Cardiac septum (tissue), 1 donor: ENCODE results near the gene NAV3. TPM values are rescaled to one million over a fixed set of nuclear protein-coding genes. Genes with fewer than 3 reads are reported as not detected.
"Not testable (repeated sequence)": the region's sequence is repeated elsewhere in the genome, so short reads cannot be mapped to it uniquely, and the experiment has no call there.

Experiments
- DNase-seq: peaks from one replicate; pipeline ENCODE4 v3.0.0-alpha.2; 2020; ENCODE audit warnings: low spot score
- intact Hi-C: fragments of 100-400 bp; cut with DNase I; formaldehyde crosslinking; loops from one replicate; pipeline ENCODE4 v1.14.0; 2022
- total RNA-seq: library from RNA; stranded (reverse); fragmentation: NEBNext Ultra II Directional; extraction: Animal tissue kit (Norgen Biotek cat#: 25700); gene quantifications from one replicate; pipeline ENCODE4 v1.2.1, GENCODE V29; 2021
- donor health status: DM: no; HTN: no; CAD: no.

Gene NAV3
- total RNA-seq, 1 donor from 2014 or later: 2.9 TPM

GRCh38 chr12:78095623-78096022 lies 264.9 kb downstream of the NAV3 start:
- DNase-seq: no peak
- intact Hi-C loops: no loop called here

GRCh38 chr12:78096909-78097597 lies 266.4 kb downstream of the NAV3 start:
- intact Hi-C loops: no loop called here
- DNase-seq: no peak

- DNase-seq: no peak
- intact Hi-C loops: no loop called here
Measured at GRCh38 chr12:78099806-78100205, 269.1 kb downstream of the NAV3 start.

DNA sequence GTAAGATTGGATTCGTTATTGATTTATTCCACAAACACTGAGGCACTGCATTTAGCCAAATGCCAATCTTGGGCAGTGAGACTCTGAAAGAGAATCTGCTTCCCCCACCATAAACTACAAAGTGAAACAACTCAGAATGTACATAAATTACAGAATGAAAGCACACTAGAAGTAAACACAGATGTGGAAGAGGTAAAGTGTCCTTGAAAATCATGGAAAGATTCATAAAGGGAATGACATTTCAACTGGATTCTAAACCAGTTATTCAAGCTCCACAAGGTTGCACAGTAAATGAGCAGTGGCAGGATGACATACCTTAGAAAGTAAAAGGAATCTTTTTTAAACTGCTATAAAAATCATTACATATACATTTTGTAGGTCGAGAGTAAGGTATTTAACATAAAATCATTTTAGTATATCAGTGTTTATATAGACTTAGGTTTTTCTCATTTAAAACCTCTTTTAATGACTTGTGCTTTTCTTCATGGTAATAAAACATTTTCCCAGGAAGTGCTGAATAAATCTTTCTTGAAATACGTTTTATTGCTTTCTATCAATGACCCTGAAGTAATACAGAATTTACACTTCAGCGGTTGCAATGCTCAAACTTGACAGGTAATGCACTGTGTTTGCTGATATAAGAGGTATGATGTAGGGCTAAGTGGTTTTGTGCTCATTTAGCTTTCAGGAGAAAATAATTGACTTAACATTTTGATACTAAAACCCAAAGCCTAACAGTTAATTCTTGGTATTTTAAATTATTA lies 270.6 kb downstream of the NAV3 start:
- intact Hi-C loops: no loop called here
- DNase-seq: no peak

- intact Hi-C loops: no loop called here
- no peak for DNase-seq
Measured at GRCh38 chr12:78101946-78102635, 271.4 kb downstream of the NAV3 start.

- DNase-seq, intact Hi-C loops: not testable (repeated sequence)
Measured at GRCh38 chr12:78102801-78103200, 272.1 kb downstream of the NAV3 start.

DNA sequence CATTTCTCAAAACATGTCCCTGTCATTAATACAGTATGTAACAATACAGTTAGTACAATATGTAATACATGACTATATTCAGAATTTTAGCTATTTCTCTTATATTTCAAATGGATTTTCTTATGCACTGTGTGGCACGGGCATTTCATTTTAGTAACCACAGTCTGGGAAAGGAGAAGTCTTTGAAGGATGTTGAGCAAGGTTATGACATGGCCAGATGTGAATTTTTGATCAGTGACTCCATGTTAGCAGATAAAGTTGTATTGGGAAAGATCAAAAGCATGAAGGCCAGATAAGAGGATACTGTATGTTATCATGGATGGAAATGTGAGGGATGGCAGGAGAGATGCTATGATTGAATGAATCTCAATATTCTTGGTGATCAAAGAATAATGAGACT lies 285.2 kb downstream of the NAV3 start:
- no peak for DNase-seq
- intact Hi-C loops: no loop called here

- intact Hi-C loops: no loop called here
- no peak for DNase-seq
Measured at GRCh38 chr12:78118036-78118435, 287.3 kb downstream of the NAV3 start.

GRCh38 chr12:78118486-78118885 lies 287.8 kb downstream of the NAV3 start:
- intact Hi-C loops: no loop called here
- DNase-seq: no peak

DNA sequence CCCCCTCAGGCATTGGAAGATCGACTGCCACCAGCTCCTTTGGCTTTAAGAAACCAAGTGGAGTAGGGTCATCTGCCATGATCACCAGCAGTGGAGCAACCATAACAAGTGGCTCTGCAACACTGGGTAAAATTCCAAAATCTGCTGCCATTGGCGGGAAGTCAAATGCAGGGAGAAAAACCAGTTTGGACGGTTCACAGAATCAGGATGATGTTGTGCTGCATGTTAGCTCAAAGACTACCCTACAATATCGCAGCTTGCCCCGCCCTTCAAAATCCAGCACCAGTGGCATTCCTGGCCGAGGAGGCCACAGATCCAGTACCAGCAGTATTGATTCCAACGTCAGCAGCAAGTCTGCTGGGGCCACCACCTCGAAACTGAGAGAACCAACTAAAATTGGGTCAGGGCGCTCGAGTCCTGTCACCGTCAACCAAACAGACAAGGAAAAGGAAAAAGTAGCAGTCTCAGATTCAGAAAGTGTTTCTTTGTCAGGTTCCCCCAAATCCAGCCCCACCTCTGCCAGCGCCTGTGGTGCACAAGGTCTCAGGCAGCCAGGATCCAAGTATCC lies 288.7 kb downstream of the NAV3 start:
- intact Hi-C loops: no loop called here
- no peak for DNase-seq

- DNase-seq: no peak
- intact Hi-C loops: loop anchor here (10.0 kb wide), 1 partner anchor 116 kb away; no protein-coding TSS in a partner anchor
Measured at GRCh38 chr12:78120306-78120705, 289.6 kb downstream of the NAV3 start.

DNA sequence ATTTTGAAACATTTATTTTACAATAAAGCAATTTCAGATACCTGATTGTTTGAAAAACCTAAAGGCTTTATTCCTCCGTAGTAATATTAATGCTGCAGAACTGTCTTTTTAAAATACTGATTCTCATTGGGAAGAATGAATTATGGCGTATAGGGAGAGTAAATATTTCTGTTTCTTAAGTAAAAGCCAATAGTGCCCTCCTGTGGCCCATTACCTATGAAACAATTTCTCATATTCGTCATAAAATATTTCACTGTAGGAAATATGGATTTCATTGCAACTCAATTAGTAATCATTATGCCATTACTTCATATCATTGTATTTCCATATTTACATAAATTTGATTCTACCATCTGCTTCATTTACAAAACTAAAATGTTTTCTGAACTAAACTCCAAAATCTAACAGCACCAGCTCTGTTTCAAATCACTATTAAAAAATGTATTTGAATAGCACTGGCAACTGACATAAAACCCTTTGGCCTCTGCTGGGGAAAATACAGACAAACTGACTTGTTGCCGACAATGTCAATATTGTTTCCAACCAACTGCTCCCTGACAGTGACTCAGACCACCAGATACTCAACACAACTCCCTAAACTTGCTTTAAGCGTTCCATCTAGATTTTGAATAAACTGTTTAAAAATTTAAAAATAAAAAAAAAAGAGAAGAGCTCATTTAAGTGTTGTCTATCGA lies 290.3 kb downstream of the NAV3 start:
- no peak for DNase-seq
- intact Hi-C loops: loop anchor here (10.0 kb wide), 1 partner anchor 116 kb away; no protein-coding TSS in a partner anchor

DNA sequence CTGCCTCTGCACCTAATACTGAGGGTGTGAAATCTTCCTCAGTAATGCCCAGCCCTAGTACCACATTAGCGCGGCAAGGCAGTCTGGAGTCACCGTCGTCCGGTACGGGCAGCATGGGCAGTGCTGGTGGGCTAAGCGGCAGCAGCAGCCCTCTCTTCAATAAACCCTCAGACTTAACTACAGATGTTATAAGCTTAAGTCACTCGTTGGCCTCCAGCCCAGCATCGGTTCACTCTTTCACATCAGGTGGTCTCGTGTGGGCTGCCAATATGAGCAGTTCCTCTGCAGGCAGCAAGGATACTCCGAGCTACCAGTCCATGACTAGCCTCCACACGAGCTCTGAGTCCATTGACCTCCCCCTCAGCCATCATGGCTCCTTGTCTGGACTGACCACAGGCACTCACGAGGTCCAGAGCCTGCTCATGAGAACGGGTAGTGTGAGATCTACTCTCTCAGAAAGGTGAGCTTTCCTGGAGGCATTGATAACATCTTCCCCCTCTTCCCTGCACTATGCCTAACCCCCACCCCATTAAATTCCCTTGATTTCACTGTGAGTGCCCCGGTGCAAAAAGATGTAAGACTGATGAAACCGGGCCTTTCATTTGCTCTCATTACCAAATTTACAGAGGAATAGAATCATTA lies 291.4 kb downstream of the NAV3 start:
- intact Hi-C loops: loop anchor here (10.0 kb wide), 1 partner anchor 117 kb away; no protein-coding TSS in a partner anchor
- no peak for DNase-seq

GRCh38 chr12:78128211-78128610 lies 297.5 kb downstream of the NAV3 start:
- no peak for DNase-seq
- intact Hi-C loops: loop anchor here (10.0 kb wide), 1 partner anchor 123 kb away; no protein-coding TSS in a partner anchor

GRCh38 chr12:78143717-78144116 lies 313.0 kb downstream of the NAV3 start:
- DNase-seq: no peak
- intact Hi-C loops: loop anchor here (10.0 kb wide), 1 partner anchor 1031 kb away; no protein-coding TSS in a partner anchor

DNA sequence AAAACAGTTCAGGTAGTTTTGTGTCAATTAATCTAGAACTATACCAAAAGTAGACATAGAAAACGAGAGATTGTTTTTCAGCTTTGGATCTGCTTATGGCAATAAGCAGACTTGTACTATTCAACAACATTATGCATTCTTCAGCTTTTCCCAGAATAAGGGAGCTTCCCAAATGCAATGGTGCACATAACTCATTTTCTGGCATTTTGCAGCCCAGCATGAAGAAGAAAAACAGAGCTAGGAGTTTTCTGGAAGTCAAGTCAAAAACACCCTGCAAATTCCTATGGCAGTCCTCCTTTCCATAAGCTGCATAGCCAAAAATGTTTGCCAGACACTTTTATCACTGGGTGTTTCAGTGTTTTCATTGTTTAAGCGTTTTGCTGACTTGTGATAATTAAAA lies 314.7 kb downstream of the NAV3 start:
- no peak for DNase-seq
- intact Hi-C loops: loop anchor here (10.0 kb wide), 1 partner anchor 1029 kb away; no protein-coding TSS in a partner anchor

DNA sequence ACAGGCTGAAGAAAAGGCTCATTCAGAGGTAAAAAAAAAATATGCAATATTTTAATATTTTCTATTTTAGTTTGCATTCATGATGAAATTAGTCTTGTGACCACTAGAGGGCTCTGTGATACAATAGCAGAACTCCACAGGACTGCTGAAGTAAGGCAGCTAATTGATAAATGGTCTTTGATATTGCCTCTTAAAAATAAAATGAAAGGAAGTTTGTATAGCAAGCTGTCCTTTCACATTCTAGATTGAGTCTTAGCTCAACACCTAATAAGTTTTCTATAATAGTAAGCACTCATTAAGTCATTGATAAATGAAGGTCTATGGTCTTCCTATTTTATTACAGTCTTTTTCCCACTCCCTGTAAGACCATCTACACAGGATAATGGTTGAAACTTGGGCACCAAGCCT lies 315.7 kb downstream of the NAV3 start:
- no peak for DNase-seq
- intact Hi-C loops: loop anchor here (10.0 kb wide), 1 partner anchor 1028 kb away; no protein-coding TSS in a partner anchor

DNA sequence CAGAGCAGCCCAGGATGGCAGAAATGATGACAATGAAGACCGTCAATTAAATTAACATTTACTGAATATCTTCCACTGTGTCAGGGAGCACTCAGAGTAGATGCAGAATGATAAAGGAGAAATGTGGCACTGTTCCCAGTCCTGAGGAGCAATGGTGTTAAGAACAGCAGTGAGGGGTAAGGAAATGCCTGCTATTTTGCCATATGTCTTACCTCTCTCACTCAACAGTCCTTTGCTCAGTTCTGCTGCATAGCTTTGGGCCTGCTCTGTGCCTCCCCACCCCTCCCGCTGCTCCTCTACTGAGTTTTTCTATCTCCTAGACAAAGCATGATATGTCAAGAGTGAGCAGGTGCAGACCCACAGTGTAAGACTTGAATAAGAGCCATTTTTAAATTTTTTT lies 318.8 kb downstream of the NAV3 start:
- DNase-seq: no peak
- intact Hi-C loops: loop anchor here (10.0 kb wide), 1 partner anchor 1025 kb away; no protein-coding TSS in a partner anchor

DNA sequence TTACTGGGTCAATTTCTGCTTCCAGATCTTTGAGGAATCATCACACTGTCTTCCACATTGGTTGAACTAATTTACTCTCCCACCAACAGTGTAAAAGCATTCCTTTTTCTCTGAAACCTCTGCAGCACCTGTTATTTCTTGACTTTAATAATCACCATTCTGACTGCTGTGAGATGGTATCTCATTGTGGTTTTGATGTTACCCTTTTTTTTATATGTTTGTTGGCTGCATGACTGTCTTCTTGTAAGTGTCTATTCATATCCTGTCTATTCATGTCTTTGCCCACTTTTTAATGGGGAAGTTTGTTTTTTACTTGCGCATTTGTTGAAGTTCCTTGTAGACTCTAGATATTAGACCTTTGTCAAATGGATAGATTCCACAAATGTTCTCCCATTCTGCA lies 324.9 kb downstream of the NAV3 start:
- no peak for DNase-seq
- intact Hi-C loops: no loop called here
